ENCODE measurements around the gene THAP11.

- TF ChIP-seq POLR2A (IDR thresholded peaks at IDR 0.05; ENCODE audit: low read depth, low read length) (no peak), POLR2AphosphoS5 (IDR thresholded peaks at IDR 0.05; ENCODE audit: low read depth, low read length) (no peak)
Observed at GRCh38 chr16:67858500-67858899, 16.4 kb downstream of the THAP11 start.
